GM12801 (cell line): ENCODE measurements around the gene SKAP2.

ENCODE experiments used
- CTCF ChIP-seq: IDR thresholded peaks from one replicate; pipeline ENCODE4 v1.5.1; 2011; ENCODE audit warnings: control low read depth; ENCODE audit not compliant: insufficient read length; ENCODE audit errors: extremely low read depth

SKAP2 gene

GRCh38 chr7:26686448-26686981, 177.9 kb downstream of the SKAP2 start:
- no peak for TF ChIP-seq CTCF

- TF ChIP-seq CTCF = no peak
Observed at GRCh38 chr7:26685606-26686005, 178.8 kb downstream of the SKAP2 start.

DNA sequence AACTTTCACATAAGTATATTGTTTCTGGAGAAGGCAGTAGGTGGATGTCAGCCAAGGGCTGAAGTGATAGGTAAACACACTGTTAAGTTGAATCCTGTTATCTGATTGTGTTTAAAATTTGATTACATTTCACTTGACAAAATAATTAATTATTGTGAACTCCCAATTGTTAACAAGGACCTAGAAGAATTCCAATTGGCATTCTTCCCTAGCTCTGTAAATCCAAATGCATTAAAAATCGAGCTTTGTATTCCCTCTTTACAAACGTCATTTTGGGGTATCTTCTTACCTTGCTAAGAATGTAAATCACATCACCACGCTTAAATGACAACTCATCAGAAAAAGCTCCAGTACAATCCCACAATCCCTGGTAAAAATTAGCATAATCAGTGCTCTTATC, 179.9 kb downstream of the SKAP2 start:
- TF ChIP-seq CTCF = no peak

- TF ChIP-seq CTCF = no peak
Observed at GRCh38 chr7:26683277-26683676, 181.1 kb downstream of the SKAP2 start.

GRCh38 chr7:26681819-26682418, 182.5 kb downstream of the SKAP2 start:
- no peak for TF ChIP-seq CTCF

DNA sequence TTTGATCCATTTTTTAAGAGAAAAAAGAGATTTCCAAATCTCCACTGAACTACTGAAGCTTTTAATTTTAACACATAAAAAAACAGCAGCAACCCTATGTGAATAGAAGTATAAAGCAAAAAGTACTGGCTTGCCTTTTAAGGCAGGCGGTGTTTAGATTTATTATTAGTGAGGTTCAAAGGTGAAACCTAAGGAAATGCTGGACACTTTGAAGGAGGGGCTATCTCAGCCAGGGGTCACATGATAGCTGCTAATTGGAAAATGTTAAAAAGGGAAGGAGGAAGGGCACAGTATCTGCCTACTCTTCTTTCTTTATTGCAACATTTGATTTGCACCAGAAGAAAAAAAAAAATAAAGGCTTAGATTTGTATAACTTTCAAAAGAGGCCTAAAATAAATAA, 183.8 kb downstream of the SKAP2 start:
- no peak for TF ChIP-seq CTCF

GRCh38 chr7:26675143-26675887, 189.1 kb downstream of the SKAP2 start:
- no peak for TF ChIP-seq CTCF
